HG02852 (cell line): ENCODE data around the gene HMCN2.
"Not testable (repeated sequence)": the region's sequence is repeated elsewhere in the genome, so short reads cannot be mapped to it uniquely, and the experiment has no call there.

Source experiments
- ATAC-seq: cut with Tn5 transposase; IDR thresholded peaks from one replicate; pipeline ENCODE4 v1.9.1; 2021; ENCODE audit warnings: mild to moderate bottlenecking, moderate library complexity; ENCODE audit not compliant: unreplicated experiment

The HMCN2 gene

DNA sequence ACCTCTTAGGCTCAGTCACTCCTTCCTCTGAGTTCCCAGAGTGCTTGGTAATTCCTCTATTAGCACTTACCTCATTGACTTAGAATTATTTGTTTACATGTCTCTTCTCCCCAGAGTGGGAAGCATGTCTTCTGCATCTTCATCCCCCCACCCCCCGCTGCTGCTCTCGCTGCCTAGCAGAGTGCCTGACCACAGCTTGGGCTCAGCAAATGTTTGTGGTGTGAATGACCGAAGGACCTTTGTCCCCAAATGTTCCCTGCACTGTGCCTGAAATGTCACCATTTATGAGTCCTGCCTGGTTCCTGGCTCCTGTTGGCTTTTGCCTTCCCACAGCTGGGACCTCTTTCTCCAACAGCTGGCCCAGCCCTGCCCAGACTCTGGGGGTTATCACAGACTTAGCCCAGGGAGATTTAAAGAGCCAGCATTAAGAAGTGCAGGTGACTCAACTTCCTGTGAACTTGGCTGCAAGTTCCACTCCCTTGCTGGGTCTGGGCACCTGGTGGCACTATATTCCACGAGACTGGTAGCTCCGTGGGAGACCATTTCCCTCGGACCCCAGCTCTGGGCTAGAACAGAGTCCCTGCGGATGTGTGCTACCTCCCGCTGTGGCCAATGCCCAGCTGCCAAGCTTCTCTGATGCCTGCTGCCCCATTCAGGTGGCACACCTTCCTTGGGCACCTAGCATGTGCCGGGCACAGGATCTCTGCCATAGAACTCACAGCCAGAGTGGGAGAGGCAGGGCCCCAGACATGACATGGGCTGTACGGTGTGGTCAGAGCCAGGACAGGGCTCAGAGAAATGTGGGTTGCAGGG, 1.8 kb upstream of the HMCN2 start:
- no peak for ATAC-seq

DNA sequence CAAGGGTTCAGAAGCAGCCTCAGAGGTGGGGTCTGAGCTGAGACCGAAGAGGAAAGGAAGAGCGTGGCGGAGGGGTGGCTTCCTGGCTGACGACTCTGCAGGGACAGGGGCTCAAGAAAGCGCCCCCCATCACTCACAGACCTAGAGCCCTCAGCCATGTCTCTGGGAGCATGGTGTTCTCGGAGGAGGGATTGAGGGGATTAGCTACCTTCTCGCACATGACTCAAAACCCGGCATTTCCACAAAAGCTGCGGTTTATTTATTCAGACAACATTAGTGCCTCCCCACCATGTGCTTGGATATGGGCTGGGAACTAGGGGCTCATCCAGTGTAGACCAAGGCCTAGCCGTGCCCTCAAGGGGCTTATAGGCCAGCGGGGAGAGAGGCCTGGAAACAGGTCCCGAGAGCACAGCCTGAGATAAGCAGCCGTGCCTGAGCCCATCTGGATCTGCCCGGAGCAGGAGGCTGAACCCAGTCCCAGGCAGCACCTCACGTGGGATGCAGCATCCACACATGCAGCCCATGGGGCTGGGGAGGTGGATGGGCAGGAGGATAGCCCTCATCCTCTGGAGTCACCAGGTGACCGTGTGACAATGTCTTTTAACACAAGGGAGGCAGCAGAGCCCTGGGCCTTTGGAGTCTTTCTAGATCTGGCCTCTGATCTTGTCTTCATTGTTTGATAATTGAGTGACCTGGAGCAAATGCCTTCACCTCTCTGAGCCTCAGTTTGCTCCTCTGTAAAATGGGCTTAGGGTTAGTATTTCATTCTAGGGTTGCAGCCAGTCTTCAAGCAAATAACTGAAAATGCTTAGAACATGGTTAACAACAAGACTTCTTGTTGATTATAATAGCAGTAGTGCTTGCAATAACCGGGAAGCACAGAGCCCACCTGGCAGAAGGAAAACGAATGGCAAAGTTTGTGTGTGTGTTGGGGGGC, 878 bp upstream of the HMCN2 start:
- no peak for ATAC-seq

DNA sequence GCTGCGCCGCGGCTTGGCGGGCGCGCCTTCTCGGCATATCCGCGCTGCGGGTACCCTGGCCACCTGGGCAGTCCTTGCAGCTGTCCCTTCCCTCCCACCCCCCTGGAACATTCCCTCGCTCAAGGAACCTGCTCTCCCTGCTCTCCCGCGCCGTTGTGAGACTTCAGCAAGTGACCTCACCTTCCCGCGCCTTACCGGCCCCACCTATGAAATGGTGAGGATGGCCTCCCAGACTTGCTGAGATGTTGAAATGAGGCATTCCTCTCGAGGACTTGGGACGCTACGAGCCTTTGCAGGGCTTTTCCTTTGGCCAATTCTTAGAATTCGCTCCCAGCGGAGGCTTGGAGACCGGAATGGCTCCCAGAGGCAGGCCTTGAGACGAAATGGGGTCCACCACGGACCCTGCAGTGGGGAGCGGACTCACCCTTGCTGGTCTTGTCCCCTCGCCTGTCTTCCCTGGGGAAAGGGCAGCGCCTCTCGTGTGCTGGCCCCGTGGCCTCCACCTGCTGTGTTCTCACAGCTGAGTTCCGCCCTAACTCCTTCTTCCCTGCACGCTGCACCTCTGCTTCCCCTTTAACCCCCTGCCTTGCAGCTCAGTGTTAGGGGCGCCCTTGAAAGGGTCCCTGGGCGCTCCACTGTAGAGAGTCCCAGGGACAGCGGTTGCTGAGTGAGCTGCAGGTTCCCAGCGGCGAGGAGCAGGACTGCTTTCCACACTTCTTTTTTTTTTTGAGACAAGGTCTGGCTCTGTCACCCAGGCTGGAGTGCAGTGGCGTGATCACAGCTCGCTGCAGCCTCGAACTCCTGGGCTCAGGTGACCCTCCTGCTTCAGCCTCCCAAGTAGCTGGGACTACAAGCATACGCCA, 907 bp downstream of the HMCN2 start:
- ATAC-seq, result no peak

DNA sequence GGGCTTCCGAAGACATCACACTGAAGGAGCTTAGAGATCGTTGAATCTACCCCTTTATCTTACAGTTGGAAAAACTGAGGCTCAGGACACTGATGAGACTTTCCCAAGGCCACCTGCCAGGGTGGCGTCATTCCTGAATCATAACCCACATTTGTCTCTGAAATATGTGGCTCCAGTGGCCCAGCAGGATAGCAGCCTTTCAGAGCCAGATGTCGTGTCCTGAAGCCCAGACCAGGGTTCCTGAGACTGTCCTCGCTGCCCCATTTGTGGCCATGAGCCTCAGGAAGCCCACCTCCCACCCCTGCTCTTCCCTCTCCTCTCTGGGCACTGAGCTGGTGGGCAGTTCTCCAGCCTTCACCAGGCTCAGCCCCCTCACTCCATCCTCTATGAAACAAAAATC, 2.4 kb downstream of the HMCN2 start:
- no peak for ATAC-seq

DNA sequence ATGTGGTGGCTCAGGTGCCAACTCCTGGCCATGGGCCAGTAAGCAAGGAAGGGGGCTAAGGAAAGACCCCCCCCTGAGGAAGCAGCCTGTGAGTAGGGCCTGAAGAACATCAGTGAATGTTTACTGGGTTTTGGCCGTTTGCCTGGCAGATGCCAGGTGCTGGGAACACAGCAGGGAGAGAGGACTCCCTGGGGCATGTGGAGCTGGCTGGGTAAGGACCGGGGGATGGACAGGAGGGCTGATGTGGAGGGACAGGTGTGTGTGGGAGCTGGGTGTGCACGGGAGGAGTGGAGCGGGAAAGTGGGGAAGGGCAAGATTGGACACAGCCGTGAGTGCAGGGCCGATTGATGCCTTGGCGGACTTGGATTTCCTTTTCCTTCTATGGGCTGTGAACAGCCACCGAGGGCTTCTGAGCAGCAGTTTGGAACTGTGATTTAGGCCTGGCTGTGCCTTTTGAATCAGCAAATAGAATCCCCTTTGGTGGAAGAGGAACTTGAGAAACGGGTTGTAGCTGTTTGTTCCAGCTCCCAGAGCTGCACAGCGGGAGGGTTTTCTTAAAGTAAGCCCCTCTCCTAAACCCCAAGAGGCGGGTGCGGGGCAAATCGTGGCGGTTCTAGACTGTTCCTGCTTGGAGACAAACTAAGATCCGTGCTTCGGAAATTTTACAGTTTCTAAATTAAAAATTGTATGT, 3.1 kb downstream of the HMCN2 start:
- ATAC-seq, result no peak

DNA sequence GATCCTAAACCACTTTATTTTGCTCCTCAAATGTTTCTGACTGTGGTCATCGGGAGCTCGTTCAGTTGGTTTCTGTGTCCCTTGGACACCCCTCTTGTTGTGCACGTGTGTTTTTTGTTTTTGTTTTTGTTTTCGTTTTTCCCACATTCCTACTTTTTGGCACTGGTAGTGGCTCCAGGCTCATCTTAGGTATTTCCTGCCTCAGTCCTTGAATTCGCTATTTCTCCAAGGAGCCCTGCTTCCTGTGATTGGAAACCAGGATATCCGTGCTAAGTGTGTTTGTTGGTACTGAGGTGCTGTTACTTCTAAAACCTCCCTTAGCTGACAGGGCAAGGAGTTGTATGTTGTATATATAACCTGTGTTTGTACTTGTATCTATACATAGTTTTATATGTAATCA, 5.9 kb downstream of the HMCN2 start:
- no peak for ATAC-seq

DNA sequence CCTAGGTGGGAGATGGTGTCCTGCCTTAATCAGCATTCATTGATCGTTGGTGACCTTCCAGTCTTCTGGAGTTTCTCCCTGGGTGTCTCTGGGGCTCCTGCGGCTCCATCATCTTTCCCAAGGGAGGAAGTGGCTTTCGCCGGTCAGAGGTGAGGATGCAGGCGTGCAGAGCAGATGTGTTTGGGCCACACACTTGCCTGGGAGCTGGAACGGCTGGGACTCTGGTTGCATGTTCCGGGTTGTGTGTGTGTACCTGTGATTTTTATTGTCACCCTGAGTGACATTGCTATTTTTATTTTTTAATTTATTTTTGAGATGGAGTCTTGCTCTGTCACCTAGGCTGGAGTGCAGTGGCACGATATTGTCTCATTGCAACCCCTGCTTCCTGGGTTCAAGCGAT, 9.6 kb downstream of the HMCN2 start:
- ATAC-seq, result no peak

DNA sequence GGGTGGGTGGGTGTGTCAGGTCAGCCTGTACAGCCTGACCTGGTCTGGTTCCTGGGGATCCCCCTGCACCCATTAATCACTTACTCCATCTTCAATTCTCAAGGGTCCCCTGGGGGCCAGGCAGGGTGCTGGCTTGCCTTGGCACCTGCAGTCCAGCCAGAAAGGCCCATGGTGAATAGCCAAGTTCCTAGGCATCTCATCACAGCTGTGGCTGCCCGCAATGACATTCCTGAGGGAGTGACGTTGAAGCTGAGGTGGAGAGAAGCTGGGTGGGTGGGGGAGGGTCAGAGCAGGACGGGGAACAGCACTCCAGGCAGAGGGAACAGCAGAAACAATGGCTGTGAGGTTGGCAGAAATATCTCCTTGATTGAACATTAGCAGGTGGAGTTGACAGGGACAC, 10.6 kb downstream of the HMCN2 start:
- no peak for ATAC-seq

DNA sequence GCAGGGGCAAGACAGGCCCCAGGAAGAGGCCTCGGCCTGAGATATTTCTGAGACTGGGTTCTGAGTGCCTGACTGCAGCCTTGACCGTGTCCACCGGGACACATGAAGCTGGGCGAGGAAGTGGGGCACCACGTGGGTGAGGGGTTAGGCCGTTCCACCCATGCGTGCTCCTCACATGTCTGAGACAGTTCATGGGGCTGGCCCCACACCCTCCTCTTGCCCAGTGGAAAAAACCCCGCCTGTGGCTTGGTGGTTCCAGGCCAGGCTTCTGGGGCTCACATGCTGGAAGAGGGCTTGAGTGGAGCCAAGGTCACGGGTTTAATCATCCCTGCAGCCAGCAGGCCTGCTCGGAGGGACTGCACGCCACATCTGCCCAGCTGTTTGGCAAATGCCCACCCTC, 11.4 kb downstream of the HMCN2 start:
- ATAC-seq, result no peak

DNA sequence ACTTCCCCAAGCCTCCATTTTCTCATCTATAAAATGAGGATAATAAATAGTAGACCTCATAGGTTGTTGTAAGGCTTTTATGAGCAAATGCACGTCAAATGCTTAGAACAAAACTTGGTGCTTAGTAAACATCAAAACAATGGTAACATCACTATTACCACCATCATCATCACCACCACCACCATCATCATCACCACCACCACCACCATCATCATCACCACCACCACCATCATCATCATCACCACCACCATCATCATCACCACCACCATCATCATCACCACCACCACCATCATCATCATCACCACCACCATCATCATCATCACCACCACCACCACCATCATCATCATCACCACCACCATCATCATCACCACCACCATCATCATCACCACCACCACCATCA, 12.0 kb downstream of the HMCN2 start:
- ATAC-seq, result not testable (repeated sequence)

DNA sequence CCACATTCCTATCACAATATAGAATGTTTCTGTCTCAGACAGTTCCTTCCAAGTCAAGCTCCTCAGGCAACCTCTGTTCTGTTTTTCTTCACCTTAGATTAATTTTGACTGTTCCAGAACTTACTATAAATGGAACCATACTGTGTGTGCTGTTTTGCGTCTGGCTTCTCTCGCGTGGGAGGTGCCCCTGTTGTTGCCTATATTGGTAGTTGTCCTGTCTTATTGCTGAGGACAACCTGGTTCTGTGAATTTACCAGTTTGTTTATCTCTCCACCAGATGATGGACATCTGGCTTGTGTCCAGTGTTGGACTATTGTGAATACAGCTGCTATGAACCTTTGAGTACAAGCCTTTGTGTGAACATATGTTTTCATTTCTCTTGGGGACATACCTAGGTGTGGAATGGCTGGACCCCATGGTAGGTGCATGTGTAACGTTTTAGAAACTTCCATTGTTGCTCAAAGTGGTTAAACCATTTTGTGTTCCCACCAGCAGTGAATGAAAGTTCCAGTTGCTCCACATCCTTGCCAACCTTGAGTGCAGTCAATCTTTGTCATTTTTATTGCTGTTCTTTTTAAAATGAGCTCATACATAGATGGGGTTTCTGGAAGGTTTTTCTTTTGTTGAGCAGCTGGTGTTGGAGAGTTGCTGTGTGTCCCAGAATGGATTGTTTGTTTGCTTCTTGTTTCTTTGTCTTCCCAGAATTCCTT, 18.1 kb downstream of the HMCN2 start:
- ATAC-seq, result no peak

DNA sequence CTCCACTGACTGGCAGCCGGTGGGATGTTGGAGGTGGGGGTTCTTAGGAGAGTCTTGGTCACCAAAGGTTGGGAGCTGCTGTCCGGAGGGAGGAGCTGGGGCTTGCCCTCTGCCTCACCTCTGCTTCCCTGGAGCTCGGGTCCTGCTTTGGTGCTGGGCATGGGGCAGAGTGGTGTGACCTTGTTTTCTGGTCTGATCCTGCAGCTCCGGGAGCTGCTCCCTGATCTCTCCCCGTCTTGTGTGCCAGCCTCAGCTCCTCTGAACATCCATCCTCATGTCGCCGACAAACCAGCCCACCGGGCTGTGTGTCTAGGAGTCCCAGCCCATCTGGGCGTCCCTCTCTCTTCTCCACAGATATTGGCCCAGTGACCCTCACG, 18.7 kb downstream of the HMCN2 start:
- no peak for ATAC-seq

DNA sequence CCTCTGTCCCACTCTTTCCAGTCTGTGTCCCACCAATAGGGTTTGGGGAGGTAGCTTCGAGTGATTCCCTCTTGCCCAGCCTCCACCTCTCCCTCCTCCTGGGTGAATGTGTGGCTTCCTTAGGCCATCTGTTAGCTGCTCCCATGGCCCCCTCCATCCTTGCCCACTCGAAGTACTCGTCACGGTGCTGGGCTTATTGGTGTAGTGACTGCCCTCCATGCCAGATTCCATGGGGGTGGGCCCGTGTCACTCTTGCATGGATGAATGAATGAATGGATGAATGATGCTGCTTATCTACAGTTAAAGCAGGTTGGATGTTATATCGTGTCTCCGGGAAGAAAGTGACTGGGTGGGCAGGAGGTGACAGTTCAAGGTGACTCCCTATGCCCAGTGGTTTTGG, 19.1 kb downstream of the HMCN2 start:
- no peak for ATAC-seq

DNA sequence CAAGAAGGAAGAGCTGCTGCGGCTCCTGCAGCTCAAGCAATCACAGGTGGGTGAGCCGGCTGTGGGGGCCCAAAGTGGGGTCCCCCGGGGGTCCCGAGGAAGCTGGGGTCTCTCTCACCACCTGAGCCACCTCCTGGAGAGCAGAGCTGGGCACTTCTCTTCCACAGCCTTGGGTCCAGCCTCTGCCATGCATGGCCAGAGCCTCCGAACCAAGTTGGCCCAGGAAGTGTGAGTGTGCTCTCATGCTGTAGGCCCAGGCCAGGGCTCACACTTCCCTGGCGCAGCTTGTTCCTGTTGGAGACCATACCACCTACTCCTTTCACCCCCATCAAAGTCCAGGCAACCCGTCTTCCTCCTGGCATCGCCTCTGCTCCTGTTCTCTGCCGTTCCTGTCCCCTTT, 19.7 kb downstream of the HMCN2 start:
- no peak for ATAC-seq

DNA sequence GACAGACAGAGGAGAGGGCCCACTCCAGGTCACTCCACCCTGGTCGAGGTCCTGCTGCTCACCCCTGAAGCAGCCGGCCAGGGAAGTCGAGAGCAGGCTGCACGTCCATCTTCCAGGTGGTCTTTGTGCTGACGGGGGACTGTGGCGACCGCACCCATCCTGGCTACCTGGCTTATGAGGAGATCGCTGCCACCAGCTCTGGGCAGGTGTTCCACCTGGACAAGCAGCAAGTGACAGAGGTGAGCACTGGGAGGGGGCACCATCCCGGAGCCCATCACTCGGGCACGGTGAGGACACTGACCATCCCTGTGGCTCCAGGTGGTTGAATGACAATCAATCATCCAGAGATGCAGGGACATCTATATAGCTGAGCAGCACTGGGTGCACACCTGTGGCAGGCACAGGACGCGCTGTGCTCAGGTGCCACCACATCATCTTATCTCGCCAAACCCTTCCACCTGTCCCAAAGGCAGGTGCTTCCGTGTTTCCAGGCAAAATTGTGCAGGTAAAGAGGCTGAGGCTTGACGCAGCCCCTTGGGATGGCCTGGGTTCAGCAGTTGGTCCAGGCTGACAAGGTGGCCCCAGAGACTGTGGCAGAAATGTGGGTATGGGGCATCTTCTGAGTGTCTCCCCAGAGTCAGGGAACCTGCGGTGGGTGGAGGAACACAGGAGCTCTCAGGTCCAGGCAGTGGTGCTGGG, 20.7 kb downstream of the HMCN2 start:
- no peak for ATAC-seq

DNA sequence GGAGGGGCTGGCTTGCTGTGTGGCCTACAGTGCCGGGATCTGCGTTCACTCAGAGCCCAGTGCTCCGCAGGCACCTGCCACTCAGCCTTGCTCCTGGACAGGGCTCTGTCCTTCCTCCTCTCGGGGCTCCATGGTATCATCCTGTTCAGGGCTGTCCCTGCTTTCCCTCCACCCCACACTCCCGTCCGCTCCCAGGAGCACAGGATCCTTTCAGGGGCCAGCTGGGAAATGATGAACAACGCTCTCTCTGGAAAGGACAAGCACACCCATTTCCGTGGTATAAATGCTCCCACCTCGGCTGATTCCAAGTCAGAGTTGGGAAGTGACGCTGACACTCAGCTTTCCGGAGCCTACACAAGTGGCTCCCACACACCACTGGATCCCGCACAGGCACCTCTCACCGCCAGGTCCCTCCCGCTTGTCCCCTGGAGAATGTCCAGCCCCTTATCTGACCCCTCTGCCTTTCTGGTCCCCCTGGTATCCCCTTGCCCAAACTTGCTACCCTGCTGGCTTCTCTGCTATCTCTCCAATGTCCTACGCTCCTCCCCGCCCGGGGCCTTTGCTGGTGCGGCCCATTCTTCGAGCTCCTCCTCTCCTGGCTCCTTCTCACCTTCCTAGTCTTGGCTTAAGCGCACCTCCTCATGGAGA, 21.3 kb downstream of the HMCN2 start:
- no peak for ATAC-seq

DNA sequence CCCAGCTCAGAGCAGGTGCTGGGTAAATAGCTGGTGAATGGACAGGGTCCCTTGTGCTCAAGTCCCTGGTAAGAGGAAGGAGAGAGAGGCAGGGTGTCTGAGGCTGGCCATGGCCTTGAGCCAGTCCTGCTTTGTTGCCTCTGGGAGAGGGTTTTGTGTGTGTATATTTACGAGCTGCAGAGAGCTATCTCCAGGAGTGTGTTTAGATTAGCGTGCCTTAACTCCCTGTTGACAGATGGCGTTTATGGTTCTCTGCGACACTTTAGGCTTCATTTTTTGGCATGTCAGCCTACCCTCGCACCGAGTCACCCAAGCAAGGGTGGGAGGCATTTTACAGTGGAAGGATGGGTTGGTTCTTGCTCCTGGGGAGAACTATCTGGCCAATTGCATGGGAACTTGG, 22.2 kb downstream of the HMCN2 start:
- ATAC-seq, result no peak

DNA sequence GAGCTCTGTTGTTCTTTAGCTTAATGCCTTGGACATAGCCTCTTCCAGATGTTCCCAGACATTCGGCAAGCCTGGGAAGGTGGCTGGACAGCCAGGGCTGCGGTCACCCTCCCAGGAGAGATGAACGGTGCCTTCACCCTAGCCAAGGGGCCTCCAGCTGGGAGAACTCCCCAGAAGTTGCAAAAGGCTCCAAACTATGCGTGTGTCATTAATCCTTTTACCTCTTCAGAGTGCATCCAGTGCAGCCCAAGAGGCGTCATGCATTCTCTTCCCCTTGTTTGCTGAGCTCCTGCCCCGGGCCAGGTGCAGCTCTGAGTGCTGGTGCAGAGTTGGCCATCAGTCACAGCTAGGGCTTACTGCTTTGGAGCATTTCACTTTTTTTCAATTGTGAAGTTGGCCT, 22.8 kb downstream of the HMCN2 start:
- ATAC-seq, result no peak
